ENCODE data around the gene RIMKLB. TPM values are rescaled to one million over a fixed set of nuclear protein-coding genes. Genes with fewer than 3 reads are reported as not detected.

Gene RIMKLB
- total and polyA plus RNA-seq, 2 of the 8 experiments (the other 6 are each of a cell fraction or from before 2014, with no cell fraction given): 37.8 to 78.2 TPM

DNA sequence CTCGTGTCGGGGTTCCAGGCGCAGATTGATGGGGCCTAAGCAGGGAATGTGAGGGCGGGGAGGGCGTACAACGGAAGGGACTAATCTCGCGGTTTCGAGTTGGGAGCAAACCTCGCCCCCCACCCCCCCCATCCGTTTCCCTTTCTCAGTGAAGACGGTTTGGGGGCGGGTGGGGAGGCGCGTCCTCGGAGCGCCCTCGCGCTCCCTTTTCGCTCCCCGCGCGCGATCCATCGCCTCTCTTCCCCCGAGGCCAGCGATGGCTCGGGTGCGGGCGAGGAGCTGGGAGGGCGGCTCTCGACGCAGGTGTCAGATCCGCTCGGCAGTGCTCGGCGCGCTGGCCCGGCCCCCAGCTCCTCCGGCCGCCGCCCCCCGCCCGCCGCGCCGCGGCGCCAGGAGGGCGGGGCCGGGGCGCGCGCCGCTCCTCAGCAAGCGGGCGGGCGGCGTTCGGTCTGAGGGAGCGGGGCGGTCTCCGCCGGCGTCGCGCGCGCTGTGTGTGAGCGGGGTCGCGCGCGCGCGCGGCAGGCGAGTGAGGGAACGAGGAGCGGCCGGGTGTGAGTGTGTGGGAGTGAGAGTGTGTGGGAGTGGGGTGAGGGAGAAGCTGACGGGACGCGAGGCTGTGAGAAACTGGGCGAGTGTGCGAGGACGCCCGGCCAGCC, at the start of gene RIMKLB (continued):
- TF ChIP-seq TBP (IDR thresholded peaks at IDR 0.05; ENCODE audit: low read depth, low read length) (peak; percentile 37; the same call in 1 of the 2 replicates), SAP30 (IDR thresholded peaks at IDR 0.05; ENCODE audit: insufficient read depth, insufficient replicate concordance, low read length) (no peak), CHD2 (IDR thresholded peaks at IDR 0.05; ENCODE audit: low read length) (peak; percentile 85), SP4 (IDR thresholded peaks at IDR 0.05; ENCODE audit: low read length) (no peak), GABPA (IDR thresholded peaks at IDR 0.05; ENCODE audit: borderline replicate concordance, insufficient read depth, low read length) (no peak), SIX5 (IDR thresholded peaks at IDR 0.05; ENCODE audit: low read depth, low read length) (no peak), BRCA1 (IDR thresholded peaks at IDR 0.05; ENCODE audit: low read depth, low read length) (peak; percentile 55; the same call in 1 of the 2 replicates), POLR2AphosphoS5 (IDR thresholded peaks at IDR 0.05; ENCODE audit: low read depth, low read length) (peak; percentile 57; the same call in 1 of the 2 replicates), GTF2F1 (IDR thresholded peaks at IDR 0.05; ENCODE audit: borderline replicate concordance, low read depth, low read length) (no peak), POLR2A (IDR thresholded peaks at IDR 0.05; ENCODE audit: control extremely low read depth in 1 of 2, low read depth in 2 of 2, low read length in 2 of 2) (peak in 1 of 2 experiments; percentile 19; a peak in 2 of 3 replicates), SIN3A (conservative IDR thresholded peaks at IDR 0.05 in 1 of 2, IDR thresholded peaks at IDR 0.05 in 1 of 2; ENCODE audit: low read depth in 1 of 2, low read length in 2 of 2) (no peak; a peak in 1 of 4 replicates), RBBP5 (IDR thresholded peaks at IDR 0.05; ENCODE audit: borderline replicate concordance, low read depth, low read length) (0 out of 2 replicates have a peak, but pooled peaks have one; percentile 87), POU5F1 (IDR thresholded peaks at IDR 0.05; ENCODE audit: low read depth, low read length) (no peak), CREB1 (IDR thresholded peaks at IDR 0.05) (peak; percentile 58; the same call in 1 of the 2 replicates), TEAD4 (IDR thresholded peaks at IDR 0.05; ENCODE audit: low read depth, low read length) (peak; percentile 68; the same call in 1 of the 2 replicates)
- TF ChIP-seq, protein P1, sequence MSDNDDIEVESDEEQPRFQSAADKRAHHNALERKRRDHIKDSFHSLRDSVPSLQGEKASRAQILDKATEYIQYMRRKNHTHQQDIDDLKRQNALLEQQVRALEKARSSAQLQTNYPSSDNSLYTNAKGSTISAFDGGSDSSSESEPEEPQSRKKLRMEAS (IDR thresholded peaks at IDR 0.05): peak; percentile 51; the same call in 1 of the 2 replicates

Data from H1 (cell line).